ENCODE results near the gene NFIC. TPM values are rescaled to one million over a fixed set of nuclear protein-coding genes. Genes with fewer than 3 reads are reported as not detected.

The NFIC gene
- total and polyA plus RNA-seq, 2 experiments from 2014 or later: 7.8 to 20.9 TPM

DNA sequence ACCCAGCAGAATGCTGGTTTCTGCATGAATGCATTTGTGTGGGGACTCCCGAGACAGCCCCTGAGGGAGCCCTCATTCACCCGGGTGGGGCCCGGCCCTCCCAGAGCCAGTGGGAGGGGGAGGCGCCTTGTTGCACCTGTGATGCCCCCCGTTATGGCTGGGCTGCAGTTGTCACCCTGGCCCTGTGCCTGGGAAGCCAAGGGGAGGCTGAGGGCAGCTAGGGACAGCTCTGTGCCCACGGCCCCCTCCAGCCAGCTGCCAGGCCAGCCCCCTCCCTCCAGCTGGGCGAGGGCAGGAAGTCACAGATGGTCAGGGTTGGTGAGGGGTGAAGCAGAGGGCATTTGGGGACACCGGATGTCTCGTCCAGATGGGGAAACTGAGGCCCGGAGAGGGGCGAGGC is 26.1 kb downstream of the NFIC start:
- Histone ChIP-seq H3K27me3 (no peaks in the 10 kb centered on the region), H3K9me2 (replicated peaks; ENCODE audit: insufficient read depth) (no peaks in the 10 kb centered on the region), H3K27ac (no peak overlapping the region), H3K4me2 (no peak overlapping the region), H2AFZ (no peak overlapping the region), H3K79me2 (peaks cover 10% of the 10 kb centered on the region), H3K36me3 (replicated peaks; ENCODE audit: insufficient read depth, low read depth) (no peaks in the 10 kb centered on the region), H4K20me1 (ENCODE audit: insufficient read depth, poor library complexity, severe bottlenecking) (peaks cover 18% of the 10 kb centered on the region), H3K9me3 (ENCODE audit: low read depth) (no peaks in the 10 kb centered on the region), H3K4me3 (no peak overlapping the region), H3K4me1 (ENCODE audit: insufficient read depth) (peaks cover 5% of the 10 kb centered on the region)
- TF ChIP-seq EZH2phosphoT487 (IDR thresholded peaks at IDR 0.05; ENCODE audit: low read depth, severe bottlenecking, unreplicated experiment) (no peak), EZH2 (IDR thresholded peaks at IDR 0.05; ENCODE audit: borderline replicate concordance) (no peak)
- TF ChIP-seq, protein P1, sequence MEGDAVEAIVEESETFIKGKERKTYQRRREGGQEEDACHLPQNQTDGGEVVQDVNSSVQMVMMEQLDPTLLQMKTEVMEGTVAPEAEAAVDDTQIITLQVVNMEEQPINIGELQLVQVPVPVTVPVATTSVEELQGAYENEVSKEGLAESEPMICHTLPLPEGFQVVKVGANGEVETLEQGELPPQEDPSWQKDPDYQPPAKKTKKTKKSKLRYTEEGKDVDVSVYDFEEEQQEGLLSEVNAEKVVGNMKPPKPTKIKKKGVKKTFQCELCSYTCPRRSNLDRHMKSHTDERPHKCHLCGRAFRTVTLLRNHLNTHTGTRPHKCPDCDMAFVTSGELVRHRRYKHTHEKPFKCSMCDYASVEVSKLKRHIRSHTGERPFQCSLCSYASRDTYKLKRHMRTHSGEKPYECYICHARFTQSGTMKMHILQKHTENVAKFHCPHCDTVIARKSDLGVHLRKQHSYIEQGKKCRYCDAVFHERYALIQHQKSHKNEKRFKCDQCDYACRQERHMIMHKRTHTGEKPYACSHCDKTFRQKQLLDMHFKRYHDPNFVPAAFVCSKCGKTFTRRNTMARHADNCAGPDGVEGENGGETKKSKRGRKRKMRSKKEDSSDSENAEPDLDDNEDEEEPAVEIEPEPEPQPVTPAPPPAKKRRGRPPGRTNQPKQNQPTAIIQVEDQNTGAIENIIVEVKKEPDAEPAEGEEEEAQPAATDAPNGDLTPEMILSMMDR (IDR thresholded peaks at IDR 0.05; ENCODE audit: poor library complexity): no peak
- no peak for DNase-seq (ENCODE audit: low spot score)
- 88% methylated on average over 11 of the region's 11 CpGs for WGBS (ENCODE audit: low lambda C conversion rate, missing lambda C conversion rate)

DNA sequence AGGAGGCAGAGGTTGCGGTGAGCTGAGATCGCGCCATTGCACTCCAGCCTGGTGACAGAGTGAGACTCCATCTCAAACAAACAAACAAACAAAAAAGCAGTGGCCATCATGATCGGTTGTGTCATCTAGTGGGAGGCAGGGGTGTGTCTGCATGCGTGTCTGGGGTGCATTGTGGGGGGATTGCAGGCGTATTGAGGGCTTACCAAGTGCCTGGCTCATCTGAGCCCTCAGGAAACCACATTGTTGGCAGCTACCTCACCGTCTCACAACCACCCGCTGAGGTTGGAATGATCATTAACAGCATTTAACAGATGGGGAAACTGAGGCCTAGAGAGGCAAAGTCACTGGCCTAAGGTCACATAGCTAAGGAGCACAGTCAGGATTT is 30.5 kb downstream of the NFIC start:
- Histone ChIP-seq H2AFZ (no peak overlapping the region), H3K27me3 (no peaks in the 10 kb centered on the region), H3K4me1 (ENCODE audit: insufficient read depth) (no peaks in the 10 kb centered on the region), H3K9me3 (ENCODE audit: low read depth) (no peaks in the 10 kb centered on the region), H3K9me2 (replicated peaks; ENCODE audit: insufficient read depth) (no peaks in the 10 kb centered on the region), H4K20me1 (ENCODE audit: insufficient read depth, poor library complexity, severe bottlenecking) (peaks cover 3% of the 10 kb centered on the region), H3K4me3 (no peak overlapping the region), H3K36me3 (replicated peaks; ENCODE audit: insufficient read depth, low read depth) (no peaks in the 10 kb centered on the region), H3K4me2 (no peak overlapping the region), H3K27ac (no peak overlapping the region), H3K79me2 (peaks cover 6% of the 10 kb centered on the region)
- 90% methylated on average over 8 of the region's 8 CpGs for WGBS (ENCODE audit: low lambda C conversion rate, missing lambda C conversion rate)
- TF ChIP-seq, protein P1 (IDR thresholded peaks at IDR 0.05; ENCODE audit: poor library complexity): no peak
- TF ChIP-seq EZH2phosphoT487 (IDR thresholded peaks at IDR 0.05; ENCODE audit: low read depth, severe bottlenecking, unreplicated experiment) (no peak), EZH2 (IDR thresholded peaks at IDR 0.05; ENCODE audit: borderline replicate concordance) (no peak)
- no peak for DNase-seq (ENCODE audit: low spot score)

DNA sequence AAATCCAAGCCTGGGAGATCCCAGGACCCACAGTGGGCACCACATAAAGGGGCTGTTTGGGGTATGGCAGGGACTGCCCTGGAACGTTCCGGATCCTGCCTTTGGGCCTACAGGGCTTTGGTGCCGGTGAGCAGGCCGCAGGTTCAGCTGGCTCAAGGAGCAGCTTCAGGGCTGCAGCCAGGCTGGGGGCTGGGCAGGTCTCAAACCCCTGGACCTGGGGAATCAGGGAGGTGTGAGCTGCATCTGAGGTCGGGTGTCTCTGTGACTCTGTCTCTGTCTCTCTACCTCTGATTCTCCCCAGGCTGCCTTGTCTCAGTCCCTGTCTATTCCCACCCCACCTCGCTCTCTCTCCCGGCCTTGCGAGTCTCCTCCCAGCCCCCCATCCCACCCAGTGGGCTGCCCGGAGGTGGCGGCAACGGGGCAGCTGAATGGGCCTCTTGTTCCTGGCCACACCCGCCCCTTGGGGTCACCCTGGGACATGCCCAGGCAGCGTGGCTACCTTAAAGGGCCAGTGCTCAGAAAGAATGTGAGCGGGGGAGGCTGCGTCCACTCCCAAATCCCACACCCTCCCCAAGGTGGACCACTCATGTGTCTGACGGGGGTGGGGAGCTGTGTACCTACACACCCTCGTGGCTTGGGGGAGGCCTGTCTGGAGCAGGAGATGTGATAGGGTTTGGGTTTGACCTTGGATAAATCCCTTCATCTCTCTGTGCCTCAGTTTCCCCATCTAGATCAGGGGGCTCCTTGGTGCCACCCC is 31.1 kb downstream of the NFIC start:
- DNase-seq (ENCODE audit: low spot score): no peak
- Histone ChIP-seq H3K9me3 (ENCODE audit: low read depth) (no peaks in the 10 kb centered on the region), H3K4me1 (ENCODE audit: insufficient read depth) (no peaks in the 10 kb centered on the region), H4K20me1 (ENCODE audit: insufficient read depth, poor library complexity, severe bottlenecking) (peaks cover 3% of the 10 kb centered on the region), H3K4me2 (no peak overlapping the region), H3K36me3 (replicated peaks; ENCODE audit: insufficient read depth, low read depth) (no peaks in the 10 kb centered on the region), H3K27me3 (no peaks in the 10 kb centered on the region), H3K79me2 (peaks cover 6% of the 10 kb centered on the region), H3K9me2 (replicated peaks; ENCODE audit: insufficient read depth) (no peaks in the 10 kb centered on the region), H3K27ac (no peak overlapping the region), H3K4me3 (no peak overlapping the region), H2AFZ (no peak overlapping the region)
- WGBS (ENCODE audit: low lambda C conversion rate, missing lambda C conversion rate): 59% methylated on average over 14 of the region's 17 CpGs
- TF ChIP-seq, protein P1 (IDR thresholded peaks at IDR 0.05; ENCODE audit: poor library complexity): no peak
- no peak for TF ChIP-seq EZH2phosphoT487 (IDR thresholded peaks at IDR 0.05; ENCODE audit: low read depth, severe bottlenecking, unreplicated experiment)
- no peak for TF ChIP-seq EZH2 (IDR thresholded peaks at IDR 0.05; ENCODE audit: borderline replicate concordance)
